Nucleus accumbens (tissue), 56 donors: ENCODE measurements around the gene NEURL1B.

Experiments used
- DNase-seq, 56 donors: peaks; one replicate each; lab custom pipeline; 2025; lab: John Stamatoyannopoulos, UW

NEURL1B gene

DNA sequence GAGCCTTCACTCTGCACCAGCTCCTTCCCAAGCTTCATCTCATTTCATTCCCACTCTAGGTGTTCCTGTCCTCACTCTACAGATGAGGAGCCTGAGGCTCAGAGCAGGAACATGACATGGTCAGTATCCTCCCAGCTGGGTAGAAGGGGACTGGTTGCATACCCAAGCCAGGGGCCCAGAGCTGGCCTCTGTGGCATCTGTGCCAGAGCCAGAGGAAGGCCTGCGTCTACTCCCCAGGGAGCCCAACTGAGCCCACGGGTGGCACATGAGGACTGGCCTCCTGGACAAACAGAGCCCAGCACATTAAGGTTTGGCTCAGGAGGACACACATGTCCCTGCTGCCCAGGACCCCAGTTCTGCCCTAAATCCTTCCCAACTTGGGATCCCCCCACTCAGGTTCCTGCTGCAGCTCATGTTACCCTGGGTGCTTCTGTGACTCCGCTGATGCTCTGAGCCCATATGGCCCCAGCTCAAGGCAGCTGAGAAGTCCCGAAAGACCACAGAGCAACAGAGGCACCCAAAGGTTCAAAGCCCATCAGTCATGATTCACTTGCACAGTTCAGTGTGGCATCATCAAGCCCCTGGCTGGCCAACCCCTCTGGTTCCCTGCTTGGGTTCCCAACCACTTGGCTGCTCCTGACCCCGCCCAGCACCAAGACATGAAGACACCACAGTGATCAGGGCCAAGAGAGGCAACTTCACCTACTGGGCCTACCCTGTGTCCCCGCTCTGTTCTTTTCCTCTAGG lies 8.5 kb upstream of the NEURL1B start:
- no peak for DNase-seq

- no peak for DNase-seq
Observed at GRCh38 chr5:172633403-172633970, 7.6 kb upstream of the NEURL1B start.

DNA sequence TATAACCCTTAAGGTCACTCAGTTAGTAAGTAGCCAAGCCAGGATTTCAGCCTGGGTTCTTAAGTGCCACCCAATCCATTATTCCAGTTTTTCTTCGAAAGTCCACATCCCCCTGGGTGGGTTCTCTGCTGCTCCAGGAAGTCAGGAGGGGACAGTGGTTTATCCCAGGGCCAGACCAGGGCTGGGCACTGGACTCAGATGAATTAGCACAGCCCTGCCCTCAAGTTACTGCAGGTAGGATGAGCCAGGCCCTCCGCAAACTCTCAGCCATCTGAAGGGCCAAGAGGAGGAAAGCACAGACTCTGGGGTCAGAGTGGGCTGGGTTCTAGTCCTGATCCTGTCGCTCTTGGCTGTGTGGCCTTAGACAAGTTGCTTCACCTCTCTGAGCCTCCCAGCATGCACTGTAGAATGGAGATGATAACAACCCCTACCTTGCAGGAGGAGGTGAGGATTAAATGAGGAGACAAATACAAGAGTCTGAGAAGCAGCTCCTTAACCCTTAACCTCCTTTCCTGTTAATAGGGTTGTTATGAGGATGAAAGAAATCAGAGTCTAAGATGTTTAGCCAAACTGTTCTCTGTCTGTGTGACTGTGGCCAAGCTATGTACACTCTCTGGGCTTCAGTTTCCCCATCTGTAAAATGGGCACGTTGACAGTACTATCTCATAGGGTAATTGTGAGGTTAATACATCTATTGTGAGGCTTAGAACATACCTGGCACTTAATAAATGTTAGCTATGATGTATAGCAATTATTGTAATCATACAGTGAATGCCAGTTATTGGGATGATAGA lies 6.8 kb upstream of the NEURL1B start:
- DNase-seq, result no peak

GRCh38 chr5:172635038-172635437 lies 6.0 kb upstream of the NEURL1B start:
- no peak for DNase-seq

DNA sequence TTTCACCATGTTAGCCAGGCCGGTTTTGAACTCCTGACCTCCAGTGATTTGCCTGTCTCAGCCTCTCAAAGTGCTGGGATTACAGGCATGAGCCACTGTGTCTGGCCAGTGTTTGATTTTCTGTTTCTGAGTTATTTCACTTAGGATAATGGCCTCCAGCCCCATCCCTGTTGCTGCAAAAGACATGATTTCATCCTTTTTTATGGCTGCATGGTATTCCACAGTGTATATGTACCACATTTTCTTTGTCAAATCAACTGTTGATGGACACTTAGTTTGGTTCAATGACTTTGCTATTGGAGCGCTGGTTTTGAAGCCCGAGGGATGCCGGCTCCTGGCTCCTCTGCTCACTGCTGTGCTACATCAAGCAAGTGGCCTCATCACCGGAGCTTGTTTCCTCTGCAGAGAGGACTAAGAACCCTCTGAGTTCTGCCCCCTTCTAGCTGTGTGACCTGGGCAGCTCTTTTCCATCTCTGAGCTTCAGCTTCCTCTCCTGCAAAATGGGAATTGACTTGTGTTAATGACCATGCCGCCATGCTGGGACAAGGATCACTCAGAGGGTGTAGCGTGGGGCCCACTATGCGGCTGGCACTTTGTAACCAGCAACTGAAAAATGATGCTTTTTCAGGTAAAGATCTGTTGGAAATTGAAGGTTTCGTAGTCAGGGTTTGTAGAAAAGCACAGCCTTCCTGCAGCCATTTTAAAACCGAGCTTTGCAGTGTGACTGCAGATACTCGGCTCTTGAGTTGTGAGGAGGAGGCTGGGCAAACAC lies 4.6 kb upstream of the NEURL1B start:
- DNase-seq, result no peak

- DNase-seq, result no peak
Observed at GRCh38 chr5:172637110-172637580, 3.9 kb upstream of the NEURL1B start.

- DNase-seq, result no peak
Observed at GRCh38 chr5:172637740-172638139, 3.3 kb upstream of the NEURL1B start.

DNA sequence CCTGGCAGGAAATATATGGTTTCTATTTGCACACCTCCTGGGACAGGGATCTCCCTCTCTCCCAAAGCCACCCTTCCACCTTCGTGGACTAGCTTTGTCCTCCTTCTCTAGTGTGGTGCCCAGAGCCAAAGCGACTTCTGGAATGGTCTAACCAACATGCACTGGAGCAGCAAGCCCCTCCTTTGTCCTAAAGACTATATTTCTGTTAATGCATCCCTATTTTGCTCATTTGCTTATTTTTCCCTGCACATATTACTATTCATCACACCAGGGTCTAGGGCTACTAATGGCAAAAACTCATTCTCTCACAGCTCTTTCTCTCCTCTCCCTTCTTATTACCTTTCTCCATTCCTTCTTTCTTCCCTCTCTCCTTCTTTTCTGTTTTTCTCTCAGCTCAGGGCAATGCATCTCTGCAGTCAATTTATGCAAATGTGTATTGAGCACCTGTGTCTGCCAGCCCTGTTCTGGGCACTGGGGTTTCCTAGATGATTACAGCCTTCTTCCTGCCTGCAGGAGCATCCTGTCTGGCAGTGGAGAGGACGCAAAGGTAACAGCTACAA lies 2.8 kb upstream of the NEURL1B start:
- no peak for DNase-seq

DNA sequence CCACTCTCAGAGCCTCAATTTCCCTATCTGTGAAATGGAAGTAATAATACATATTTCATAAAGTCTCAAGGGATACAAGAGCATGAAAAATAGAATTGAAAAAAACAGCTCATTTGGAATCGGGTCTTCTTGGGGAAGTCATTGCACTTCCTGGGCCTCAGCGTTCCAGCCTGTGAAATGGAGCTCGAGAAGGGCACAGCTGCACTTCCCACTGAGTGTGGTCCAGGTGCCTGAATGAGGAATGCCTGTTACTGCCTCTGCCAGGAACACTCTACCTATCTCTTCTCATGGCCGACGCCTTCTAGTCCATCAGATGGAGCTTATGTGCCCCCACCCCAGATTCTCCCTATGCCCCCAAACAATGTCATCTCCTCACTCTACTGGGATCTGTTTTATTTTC lies 924 bp upstream of the NEURL1B start:
- DNase-seq, result no peak

DNA sequence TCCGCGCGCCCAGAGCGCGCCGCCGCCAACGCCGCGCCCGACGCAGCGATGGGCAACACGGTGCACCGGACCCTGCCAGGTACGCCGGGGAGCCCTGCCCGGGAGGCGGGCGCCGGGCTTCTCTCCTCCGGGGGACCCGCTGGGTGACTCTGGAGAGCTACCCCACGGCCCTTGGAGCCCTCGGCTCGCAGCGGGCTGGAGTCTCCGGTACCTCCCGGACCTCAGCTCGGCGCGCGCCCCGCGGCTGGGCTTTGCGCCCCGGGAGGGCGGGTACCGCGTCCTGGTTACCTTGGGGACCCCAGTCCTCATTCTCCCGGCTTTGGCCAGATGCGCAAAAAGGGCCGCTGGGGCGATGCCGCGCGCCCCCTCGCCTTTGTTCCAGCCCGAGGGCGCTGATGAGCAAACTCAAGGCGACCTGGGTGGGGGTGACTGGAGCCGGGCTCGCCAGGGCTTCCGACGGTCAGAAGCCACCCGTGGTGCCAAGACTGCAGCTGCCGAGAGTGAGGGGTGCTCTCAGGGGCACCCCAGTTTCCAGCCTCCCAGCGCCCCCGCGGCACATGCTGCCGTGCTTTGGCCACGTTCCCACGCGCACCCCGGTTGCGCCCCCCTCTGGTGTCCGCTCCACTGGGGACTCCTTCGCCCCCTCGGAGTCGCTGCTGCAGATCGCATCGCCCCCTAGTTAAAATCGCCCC lies 442 bp downstream of the NEURL1B start:
- DNase-seq, result peak in 25 of 56 donors; percentile 11 to 70 (median 38)

DNA sequence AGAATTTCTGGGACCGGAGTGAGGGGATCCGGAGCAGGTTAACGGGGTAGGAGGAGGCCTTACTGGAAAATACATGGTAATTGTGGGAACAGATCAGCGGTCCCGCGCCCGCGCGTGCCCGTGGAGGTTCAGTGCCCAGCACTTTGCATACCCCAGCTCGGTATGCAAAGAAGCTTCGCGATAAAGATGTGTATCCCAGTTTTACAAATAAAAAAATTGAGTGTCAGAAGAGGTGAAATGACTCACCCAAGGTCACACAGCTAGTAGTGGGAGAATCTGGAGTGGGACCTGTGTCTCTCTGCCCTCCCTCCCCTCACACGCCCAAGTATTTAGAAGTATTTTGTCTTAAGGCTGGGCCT lies 967 bp downstream of the NEURL1B start:
- no peak for DNase-seq

- DNase-seq, result no peak
Observed at GRCh38 chr5:172642486-172642885, 1.4 kb downstream of the NEURL1B start.

DNA sequence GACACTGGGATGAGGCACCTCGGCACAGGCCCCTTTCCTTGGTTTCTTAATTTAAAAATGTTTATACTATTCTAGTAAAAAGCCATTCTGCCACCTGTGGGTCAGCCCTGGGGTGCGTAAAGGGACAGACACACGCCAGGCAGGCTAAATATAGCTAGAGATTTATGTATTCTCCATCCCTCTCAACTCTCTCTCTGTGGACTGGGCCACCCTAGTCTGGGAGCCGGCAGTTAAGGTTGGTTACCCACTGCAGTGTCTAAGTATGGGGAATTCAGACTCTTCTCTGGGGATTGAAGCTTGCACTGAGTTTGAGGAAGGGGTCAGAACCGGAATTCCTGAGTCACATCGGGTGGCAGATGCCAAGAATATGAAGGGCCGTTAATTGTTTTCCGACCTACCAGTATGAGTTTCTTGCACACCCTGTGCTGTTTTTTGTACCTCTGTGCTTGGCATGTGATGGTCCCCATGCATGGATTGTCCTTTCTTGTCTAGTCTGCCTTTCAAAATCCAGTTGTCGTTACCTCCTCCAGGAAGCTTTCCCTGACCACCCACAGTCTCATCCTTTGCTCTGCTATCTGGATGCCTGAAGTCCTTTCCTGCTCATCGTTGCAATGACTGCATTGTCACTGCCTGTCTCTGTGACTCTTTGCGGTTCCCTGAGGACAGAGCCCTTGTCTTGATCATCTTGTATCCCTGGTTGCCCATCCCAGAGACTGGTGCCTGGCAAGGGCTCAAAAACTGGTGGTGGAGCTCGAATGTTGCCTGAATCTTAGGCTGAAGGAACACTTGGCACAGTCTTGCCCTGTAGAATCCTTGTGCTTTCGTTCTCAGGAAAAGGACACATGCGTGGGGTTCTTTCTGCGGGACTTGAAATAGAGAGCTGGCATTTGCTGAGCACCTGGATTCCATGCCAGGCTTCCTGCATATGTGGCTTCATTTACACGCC lies 2.1 kb downstream of the NEURL1B start:
- DNase-seq, result peak in 1 of 56 donors; percentile 7

DNA sequence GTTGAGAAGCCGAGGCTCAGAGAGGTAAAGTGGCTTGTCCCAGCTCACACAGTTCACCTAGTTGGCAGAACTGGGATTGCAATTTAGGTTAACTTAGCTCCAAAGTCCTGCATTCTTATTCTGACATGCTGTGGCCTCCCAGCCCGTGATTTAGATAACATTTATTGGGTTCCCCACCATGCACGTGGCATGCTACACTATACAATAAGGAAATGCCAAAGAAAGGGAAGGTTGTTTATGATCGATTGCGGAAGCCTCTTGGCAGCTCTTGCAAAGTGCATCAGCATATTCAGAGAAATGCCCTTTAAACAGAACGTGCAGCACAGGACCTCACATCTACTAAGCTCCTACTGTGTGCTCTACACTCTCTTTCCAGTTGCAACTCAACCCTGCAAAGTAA lies 3.2 kb downstream of the NEURL1B start:
- no peak for DNase-seq

DNA sequence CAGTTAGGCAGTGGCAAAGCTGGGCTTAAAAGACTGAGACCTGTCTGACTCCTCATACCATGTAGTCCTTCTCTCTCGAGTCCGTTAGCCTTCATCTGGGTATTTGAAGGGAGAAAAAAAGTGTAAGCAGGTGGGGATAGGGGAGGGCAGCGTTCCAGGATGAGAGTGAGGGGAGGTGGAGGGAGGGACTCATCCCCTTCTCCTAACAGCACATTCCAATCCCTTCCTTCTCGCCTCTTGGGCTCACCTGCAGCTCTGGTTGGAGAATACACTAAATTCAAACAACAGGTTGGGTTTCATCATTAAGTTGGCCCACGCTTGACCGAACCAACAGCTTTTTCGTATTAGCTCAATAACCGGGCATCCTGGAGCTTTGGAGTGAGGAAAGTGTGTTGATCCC lies 3.6 kb downstream of the NEURL1B start:
- DNase-seq, result no peak

GRCh38 chr5:172645271-172646055 lies 4.4 kb downstream of the NEURL1B start:
- no peak for DNase-seq

DNA sequence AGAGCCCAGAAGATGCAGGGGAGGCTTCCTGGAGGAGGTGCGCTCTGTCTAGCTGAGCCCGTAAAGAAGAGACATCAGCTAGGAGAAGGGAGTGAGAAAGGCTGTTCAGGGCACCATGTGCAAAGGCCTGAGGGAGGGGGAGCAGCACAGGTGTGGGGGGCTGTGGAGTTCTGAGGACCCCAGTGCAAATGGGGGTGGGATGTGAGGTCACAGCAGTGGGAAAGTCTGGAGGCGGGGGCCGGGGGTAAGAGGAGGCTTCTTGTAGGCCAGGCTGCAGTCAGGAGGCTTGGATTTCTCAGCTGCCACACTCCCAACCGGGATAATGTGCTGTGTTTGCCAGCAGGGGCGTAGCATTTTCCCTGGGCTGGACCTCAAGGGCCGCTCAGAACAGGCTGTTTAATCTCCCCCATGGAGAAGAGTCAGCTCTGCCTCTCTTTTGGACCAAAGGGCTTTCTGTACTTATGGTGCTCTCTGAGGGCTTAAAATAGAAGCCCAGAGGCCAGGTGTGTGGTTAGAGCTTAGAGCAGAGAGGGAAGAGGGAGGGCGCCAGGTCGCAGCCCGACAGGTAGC lies 5.7 kb downstream of the NEURL1B start:
- no peak for DNase-seq
